NCI-H748 treated with DMSO at 0.1 percent for 48 hours (cell line): ENCODE results near the gene SYTL1.
A peak's percentile ranks its signal among the peaks of the same experiment; 100 is the strongest.

Experiments used
- DNase-seq: peaks from one replicate; lab custom pipeline; 2025; lab: John Stamatoyannopoulos, UW

Gene SYTL1

DNA sequence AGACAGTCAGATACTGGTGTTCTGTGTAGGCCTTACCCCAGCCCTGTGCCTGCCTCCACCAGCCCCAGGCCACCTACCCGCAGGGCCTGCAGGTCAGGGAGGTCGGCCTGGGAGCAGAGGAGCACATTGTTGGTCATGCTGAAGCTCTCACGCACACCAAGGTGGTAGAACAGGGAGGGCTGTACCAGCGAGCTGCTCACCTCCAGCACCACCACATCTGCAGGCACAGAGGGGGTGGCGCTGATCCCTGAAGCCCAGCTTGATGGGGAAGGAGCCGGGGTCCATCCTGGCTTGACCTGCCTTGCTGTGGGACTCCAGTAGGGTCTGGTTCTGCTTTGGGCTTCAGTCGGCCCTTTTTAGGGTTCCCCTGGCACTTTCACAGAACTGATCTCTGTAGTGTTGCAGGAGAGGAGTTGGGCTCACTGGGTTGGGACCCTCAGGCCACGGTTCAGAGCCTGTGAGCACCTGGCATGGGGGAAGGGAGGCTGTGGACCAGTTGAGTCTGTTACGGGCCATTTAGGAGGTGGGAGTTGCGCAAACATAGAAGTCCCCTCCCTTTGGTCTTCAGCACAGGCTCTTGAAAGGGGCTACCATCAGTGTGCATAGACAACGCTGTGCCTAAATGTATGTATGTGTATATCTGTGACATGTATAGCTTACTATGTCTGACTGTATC, 23.0 kb downstream of the SYTL1 start:
- no peak for DNase-seq

DNA sequence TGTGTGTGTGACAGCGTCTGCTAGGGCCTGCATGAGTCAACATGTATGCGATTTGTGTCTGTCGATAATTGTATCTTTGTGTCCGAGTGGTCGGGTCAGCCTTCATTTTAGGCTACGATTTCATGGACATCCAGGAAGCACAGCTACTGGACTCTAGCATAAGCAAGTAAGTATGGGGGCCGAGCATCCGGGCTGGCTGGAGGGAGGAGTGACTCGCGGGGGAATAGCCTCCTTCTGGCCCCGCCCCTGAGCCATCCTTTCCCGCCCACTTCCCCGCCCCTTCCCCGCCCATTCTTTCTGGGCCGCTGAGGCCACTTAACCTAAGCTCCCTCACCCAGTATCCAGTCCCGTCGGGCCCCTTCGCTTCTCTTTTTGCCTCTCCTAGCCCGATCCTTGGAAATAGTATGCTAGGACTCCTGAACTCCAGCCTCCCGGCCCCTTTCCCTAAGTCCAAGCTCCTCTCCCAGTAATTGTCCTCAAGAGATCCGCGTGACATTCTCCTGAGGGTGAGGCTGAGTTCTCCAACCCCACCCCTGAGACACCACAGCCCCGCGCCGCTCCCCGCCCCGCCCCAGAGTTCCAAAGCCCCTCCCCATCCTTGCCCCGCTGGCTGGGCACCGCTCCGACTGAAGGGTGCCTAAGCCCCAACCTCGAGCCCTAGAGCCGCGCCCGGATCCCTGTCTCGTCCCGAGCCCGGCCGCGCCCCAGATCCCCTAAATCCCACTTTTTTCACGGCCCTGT, 23.7 kb downstream of the SYTL1 start:
- peak; percentile 60 for DNase-seq

DNA sequence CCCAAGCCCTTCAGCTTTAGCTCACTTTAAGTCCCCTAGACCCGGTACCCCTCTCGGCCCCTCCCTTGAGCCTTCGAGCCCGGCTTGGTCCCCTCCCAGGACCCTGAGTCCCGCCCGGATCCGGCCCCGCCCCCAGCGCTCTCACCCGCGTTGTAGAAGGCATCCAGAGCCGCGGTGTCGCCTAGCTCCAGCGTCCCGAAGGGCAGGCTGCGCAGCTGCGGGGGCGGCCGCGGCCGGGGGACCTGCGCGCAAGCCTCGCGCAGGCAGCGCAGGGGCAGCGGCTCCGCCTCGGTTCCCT, 24.2 kb downstream of the SYTL1 start:
- DNase-seq: peak; percentile 54

DNA sequence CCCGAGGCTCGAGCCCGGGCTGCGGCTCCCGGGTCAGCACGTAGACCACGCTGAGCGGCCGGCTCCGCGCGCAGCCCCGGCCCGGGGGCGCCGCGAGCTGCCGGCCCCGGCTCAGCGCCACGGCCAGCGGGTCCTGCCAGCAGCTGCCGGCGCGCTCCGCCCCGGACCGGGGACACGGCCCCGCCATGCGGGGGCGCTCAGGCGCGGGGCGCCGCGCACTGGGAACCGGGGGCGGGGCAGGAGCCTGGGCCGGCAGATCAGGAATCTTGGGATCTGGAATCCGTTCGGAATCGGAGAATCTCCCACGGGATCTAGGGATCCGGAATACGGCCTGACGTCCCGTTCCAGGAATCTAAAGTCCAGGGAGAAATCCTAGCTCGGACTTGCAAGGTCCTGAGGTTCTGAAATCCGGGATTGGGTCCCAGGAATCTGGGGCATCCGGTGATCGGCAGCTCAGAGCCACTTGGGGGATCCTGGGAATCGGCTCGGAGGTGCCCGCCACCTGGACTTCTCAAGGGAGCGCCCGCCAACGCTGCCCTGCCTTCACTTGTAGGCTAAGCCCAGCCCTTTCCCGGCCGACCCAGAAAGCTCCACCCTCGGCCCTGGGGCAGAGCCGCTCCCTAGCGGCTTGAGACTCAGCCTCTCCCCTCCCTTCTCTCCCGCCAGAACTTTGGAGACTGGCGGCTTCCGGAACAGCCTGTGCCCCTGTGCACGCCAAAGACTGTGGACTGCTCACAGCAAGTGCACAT, 24.8 kb downstream of the SYTL1 start, which contains the start of gene MAP3K6:
Gene MAP3K6 (minus strand): TSS at position 551 of the 749 bp plus-strand sequence. CDS start 364 bp downstream, at position 187.
- DNase-seq: peak; percentile 4

DNA sequence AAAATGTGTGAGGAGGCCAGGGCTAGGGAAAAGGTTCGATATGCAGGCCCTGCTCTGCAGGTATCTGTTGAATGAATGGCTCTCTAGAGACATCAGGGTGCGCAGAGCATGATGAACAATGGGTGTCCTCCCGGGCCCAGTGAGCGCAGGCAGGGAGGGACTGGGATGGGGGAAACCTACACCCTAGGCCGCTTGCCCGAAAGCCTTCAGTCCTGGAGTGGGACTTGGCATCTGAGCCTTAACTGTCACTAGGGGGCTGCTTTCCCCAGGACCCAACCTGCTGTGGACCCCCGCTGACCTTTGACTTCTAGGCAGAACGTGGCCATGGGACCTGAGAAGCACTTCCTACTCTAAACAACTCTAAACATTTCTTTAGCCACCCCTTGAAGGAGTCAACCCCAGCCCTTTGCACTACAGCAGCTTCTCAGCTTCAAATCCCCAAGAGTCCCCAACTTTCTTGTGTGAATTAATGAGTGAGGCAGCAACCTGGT, 25.4 kb downstream of the SYTL1 start:
- DNase-seq: no peak

DNA sequence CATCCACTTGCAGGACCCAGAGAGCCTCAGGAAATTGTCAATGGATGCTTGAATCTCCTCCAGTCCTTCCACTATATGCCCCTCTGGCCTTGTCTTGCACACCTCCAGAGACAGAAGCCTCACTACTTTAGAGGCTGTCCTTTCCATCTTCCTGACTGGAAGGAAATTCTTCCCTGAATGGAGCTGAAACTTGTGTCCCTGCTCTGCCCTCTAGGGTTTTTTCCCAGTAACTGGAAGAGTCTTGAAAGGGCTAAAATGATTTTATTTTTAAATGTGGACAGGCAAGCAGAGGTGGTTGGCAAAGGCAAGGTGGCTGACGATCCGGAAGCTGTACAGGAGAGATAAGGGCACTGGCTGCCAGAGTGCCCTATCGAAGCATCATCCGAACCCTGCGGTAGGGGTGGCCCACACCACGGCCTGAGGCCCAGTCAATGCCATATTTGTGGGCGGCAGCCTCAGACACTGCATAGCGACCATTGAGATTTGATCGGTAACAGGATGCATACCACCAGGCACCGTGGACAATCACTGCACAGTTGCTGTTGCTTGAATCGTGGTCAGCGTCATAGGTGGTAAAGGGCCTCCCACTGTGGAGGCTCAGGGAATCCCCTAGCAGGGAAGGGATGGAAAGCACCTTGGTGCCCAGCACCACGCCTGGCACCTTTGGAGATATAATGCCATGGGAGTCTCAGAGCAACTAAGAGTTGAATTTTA, 27.2 kb downstream of the SYTL1 start:
- DNase-seq: no peak

DNA sequence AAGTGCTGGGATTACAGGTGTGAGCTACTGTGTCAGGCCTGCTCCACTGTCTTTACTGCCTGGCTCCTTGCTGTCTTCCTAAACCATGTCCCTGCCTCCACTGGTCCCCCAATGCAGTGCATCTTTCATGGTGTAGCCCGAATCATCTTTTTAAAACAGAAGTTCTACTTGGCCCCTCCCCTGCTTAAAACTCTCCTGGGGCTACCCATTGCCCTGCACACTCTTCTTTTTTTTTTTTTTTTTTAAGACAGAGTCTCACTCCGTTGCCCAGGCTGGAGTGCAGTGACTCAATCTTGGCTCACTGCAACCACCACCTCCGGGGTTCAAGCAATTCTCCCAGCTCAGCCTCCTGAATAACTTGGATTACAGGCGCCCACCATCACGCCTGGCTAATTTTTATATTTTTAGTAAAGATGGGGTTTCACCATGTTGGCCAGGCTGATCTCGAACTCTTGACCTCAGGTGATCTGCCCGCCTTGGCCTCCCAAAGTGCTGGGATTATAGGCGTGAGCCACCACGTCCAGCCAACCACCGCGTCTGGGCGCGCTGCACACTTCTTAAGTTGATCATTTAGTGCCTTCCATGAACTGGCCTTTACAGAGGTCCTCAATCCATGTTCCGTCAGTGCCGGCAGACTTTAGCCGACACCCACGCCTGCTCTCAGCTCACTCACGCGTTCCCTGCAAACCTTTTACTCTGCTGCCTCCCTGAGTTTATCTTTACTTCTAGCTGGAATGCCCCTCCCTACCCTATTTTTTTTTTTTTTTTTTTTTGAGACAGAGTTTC, 30.4 kb downstream of the SYTL1 start:
- no peak for DNase-seq

DNA sequence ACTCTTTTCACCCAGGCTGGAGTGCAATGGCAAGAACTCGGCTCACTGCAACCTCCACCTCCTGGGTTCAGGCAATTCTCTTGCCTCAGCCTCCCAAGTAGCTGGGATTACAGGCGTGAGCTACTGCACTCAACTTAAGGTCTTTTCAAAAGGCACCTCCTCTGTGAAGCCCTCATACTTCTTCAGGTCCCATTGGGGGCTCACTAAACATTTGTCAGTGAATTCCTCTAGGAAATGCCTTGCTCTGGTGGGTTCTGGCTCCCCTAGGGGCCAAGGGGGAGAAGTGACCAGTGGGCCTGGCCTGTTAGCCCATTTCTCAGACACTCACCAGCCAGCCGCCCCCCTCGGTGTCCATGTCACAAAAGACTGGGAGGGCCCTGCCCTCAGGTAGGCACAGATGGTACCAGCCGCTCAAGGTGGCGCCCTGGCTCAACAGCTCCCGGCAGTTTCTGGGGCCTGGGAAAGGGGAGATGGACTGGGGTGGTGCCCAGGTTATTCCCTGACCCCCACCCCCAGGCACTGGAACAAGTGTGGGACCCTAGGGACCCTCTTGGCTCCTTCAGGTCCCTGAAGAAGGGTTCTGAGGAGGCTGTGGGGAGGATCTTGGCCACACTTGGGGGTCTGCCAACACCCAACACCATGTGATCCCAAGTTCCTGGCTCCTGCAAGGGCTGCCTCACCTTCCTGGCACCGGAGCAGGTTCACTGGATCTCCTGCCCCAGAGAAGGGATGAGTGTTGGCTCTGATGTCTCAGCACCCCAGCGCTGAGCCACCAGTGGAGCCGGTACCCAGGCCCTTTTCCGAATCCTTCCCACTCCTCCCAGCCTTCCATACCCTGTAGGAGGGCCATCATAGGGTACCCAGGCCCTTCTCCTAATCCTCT, 31.2 kb downstream of the SYTL1 start:
- DNase-seq: no peak

DNA sequence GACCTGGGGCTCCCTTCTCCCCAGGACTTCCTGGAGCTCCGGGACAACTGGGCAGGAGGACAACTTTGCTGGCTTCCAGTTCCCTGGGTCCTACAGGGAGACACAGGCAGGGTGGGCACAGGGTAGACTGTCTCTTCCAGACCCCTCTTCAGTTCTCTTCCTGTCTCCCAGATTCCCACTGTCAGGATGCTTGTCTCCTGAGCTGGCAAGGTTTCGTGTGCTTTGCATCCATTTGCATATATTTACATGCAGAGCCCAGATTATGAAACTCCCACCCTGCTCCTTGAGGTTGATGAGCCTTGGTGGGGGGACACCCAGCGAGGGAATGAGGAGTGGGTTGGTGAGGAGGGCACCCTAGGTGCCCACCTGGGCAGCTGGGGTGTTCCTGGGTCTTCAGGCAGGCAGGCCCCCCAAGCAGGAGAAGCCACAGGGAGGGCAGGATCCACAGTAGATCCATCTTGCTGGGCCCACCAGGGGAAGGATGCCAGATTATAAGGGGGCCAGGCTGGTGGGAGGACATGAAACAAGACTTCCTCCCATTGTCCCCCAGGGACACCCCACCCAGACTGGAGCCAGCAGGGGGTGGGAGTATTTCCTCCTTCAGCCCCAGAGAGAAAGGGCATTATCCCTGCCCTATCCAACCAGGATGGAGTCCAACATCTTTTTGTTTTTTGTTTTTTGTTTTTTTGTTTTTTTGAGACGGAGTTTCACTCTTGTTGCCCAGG, 32.7 kb downstream of the SYTL1 start, which contains the start of gene FCN3:
Gene FCN3 (minus strand): TSS at position 463 of the 725 bp plus-strand sequence. CDS start 6 bp downstream, at position 457.
- DNase-seq: no peak

DNA sequence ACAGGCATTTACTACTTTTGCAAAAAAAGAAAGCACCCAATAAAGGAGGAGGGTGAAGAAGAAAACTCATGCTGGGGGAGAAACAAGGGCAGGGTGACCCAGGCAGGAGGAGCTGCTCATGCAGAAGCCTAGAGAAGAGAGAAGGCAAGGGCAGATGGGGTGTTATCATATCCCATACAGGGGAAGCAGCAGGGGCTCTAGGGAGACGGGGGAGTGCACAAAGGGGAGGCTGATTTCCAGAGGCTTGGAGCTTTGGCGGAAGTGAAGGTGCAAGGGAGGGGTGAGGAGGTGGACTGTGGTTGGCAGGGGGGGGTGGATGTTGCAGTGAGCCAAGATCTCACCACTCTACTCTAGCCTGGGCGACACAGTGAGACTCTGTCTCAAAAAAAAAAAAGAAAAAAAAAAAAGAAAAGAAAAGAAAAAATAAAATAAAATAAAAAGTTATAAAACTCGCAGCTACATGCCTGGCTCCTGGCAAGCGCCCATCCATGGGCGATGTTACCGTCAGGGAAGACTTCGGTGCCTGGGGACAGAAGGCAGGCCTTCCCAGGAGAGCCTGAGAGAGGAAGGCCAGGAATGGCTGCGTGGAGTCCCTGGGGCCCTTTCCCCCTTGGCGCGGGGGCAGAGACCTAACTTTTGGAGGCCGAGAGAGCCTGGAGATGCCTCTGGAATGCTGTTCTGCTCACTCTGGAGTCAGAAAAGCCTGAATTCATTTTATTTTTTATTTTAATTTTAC, 36.1 kb downstream of the SYTL1 start:
- no peak for DNase-seq

DNA sequence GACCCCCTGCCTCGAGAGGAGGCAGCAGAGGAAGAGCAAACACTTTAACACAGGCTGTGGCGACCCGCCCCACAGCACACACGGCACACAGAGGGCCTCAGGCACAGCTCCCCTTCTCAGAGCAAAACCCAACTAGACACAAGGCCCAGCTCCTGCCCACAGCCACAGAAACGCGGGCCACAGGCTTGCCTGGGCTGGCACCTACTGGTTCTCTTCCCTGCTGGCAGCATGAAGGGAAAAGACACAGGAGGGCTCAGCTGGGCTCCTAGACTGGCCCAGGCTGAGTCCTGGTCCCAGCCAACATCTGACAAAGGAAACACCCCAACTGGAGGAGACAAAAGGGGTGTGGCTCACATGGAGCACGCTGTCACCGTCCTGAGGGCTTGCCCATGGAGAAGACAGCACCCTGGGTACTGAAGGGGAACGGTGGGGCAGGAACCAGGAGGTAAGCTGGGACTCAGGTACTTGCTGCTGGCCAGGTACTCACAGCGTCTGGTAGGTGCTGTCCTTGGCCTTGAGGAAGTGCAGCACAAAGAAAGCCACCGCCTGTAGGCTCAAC, 37.8 kb downstream of the SYTL1 start:
- DNase-seq: no peak

DNA sequence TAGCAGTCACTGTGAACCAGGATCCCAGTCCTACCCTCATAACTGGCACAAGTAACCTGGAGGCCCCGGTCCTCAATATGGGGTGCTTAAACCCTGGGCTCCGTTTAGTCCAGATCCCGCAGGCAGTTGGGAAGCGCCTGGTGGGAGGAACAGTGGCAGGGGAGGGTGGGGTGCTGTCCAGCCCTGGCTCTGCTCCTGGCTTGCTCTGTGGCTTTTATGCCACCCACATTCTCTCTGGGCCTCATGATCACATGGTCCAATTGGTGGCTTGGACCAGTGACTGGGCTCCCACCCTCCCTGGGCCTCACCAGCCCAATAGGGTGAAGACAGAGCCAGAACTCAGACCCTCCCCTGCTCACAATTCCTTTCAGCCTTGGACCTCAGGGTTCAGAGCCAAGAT, 38.4 kb downstream of the SYTL1 start:
- DNase-seq: no peak

DNA sequence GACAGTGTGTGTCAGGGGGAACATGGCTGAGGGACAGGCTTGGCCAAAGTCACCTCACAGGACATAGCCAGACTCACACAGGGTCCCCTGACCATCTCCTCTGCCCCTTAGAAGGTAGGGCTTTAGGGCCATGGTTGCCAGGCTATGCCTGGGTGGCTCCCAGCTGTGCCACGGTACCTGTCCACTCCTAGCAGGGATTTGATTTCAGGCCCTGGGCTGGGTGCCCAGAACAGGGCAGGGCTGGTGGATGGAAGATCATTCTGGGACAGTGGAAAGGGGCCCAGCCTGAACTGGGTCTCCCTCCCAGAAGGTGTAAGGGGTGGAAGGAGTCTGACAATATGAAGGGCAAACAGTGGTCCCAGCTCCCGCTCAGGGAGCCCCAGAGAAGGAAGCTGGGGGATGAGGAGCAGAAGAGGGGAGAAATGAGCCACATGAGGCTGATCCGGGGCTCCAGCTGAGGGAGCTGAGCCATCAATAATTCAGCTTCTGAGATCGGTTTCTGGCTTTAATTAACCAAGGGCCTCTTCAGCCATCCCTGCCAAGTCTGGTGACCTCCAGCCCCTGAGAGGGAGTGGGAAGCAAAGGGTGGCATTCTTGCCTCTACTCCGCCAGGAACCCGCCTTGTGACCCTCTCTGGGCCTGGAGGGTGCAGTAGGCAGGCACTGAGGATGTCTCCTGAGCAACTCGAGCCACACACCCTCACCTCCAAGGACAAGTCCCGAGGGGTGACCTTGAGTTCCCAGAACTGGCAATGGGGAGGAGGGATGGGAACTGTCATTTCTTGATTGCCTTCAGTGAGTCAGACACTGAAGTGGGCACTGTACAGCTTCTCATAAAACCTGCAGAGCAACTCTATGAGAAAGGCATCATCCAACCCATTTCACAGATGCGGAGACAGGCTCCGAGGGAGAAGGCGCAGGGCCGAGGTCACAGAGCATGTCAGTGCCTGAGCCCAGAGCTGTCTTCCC, 39.2 kb downstream of the SYTL1 start:
- no peak for DNase-seq

DNA sequence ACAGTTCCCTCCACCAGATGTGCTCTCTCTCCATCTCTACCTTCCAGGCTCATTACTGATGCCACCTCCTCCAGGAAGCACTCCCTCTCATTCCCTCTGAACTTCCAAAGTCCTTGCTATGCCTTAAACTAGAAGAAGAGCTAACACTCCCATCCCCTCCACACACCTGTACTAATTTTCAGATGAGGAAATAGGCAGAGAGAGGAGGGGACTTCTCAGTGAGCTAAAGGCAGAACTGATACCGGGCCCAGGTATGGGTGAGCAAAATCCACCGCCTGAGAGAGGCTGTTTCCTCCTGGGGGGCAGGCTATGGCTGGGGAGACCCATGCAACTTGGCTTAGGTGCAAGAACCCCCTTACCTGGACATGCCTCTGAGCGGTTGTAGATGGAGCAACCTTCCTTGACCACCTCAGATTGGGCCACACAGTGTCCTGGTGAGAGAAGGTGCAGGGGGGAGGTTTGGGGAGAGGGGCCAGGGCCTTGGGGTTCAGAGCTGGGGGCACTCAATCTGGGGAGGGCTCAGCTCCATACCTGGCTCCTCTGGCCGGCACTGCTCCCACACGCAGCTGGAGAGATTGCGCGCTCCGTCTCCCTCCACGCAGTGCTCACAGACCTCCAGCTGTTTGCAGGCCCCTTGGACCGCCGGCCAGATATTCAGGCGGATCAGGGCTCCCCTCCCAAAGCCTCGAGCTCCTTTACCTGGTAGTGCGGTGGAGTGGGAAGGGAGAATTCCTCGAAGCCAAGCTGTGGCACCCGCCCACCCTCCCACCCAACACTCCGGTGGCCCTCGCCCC, 40.3 kb downstream of the SYTL1 start:
- DNase-seq: no peak

DNA sequence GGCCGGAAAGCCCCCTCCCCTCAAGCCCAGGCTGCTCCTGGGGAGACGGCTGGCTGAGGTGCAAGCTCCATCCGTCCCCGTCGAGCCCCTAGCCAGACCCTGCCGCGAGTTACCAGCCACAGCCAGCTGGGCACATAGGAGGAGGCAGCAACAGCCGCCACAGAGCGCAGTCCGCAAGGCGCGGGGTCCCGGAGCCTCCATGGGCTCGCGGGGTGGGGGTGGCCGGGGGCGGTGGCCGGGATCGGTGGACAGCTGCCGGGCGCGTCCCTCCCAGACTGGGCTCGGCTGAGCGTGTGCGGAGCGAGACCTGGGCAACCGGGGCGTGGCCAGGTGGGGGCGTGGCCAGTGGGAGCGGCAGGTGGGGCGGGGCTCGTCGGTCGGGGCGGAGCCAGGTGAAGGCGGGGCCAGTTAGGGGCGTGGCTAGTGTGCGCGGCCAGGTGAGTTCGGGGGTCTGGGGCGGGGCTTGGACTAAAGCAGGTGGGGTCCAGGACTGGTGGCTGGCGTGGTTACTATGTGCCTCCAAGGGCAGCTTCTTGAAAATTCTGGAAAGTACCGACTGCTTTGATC, 41.3 kb downstream of the SYTL1 start, which contains the start of gene CD164L2:
Gene CD164L2 (minus strand): TSS at position 295 of the 567 bp plus-strand sequence. CDS start 94 bp downstream, at position 201.
- no peak for DNase-seq

DNA sequence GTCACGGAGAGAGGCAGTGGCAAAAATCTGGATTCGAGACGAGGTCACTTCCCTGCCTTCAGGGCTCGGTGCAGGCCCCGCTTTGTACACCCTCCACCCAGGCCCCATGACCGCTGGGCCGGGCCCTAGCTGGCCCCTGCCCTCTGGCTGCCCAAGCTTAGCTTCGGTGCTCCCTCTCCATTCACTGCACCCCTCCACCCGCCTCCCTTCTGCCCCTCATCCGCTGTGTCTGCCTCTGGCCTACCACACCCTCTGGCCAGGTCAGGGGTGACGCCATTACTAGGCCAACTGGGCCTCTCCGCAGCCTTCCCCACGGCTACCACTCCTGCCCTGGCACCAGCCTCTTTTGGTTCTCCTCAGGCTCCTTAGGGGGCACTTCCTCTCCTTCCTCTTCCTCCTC, 41.8 kb downstream of the SYTL1 start:
- no peak for DNase-seq
